ENCODE data around the gene TMEM255A.

Gene TMEM255A

DNA sequence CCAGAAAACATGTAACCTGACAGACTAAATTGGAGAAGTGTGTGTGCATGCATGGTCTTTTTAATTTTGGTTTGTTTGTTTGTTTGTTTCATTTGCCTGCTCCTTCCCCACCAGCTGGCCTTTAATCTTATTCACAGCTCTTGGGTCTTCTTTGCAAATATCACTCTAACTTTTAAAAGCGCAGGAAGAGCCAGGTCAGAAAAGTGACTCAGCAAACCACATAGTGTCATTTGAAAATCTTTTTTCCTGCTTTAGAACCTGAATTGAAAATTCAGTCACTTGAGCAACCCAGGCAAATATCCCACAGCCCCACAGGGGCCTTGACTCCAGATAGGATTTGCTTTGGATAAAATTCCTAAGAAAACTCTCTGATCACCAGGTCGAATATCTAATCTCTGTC, 4.6 kb downstream of the TMEM255A start:
- DNase-seq, result no peak

DNA sequence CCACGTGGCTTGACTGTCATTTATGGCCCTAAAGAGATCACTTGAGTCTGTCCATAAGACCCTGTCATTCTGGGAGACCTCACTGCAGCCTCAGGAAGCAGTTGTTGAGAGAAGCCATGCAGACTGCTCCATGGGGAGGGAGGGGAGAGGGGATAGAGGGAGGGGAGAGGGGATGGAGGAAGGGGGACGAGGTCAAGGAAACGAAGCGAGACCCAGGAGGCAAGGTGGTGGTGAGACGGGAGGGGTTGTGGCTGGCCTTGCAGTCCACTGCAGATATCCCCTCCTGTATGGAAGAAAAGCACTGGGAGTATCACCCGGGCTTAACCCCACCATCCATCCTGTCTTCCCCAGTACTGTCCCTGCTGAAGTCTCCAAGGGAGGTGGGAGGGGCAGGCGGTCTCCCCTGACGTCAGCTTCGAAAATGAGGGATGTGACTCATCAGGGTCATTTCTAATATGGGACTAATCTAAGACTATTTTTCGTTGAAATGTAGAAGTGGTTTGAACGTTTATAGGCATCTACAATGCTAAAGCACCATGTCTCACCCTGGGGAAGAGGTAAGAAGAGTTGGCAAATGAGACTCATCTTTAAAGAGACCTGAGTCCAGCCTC, 5.6 kb downstream of the TMEM255A start:
- DNase-seq, result no peak

DNA sequence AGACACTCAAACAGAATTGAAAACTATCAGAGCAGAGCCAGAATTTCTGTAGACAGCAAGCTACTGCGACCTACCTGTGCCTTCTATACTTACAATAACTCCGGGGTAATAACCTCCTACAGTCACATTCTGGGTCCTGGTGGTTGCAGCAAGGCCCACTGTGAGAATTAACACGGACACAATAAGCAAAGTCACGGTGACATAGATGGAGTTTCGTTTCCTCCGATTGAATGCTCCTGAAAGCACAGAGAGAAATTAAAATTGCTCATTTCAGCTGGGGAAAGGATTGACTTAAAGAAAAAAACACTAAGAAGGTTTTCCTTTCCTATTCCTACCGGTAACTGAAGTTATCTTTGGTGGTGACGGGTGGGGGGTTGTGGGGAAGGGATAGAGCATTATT, 7.0 kb downstream of the TMEM255A start:
- no peak for DNase-seq

DNA sequence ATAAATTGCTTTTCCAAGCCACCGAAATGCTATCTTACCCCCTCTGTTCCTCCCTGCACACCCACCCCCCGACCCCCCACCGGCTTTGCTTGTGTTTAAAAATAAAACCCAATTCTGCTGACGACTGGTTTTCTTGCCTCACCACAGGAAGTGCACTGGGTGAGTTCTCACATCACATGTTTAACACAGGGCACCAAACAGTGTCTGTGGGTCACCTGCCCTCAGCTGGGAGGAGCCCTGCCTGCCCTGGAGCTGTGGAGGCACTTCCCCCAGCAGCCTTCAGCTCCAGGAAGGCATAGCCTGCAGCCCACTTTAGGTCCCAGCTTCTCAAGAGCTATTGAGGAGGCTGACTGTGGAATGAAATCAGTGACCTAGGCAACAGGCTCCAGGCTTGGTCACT, 8.8 kb downstream of the TMEM255A start:
- no peak for DNase-seq

DNA sequence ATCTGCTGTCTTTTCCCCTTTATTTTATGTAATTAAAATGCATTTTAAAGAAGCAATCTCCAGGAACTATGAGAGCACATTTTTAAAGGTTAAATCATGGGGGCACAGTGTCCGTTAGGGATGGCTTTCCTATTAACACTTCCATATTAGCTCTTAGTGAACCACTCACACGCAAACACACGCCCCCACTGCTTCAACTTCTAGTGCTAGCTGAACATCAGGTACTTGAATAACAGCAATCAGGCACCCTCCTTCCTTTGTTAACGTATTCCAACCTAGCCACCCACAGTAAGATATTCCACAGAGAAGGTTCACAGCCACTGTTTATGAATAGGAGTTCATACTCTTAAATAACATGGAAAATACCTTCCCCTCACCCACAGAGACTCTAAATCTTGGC, 9.3 kb downstream of the TMEM255A start:
- peak; percentile 8 to 26 for DNase-seq

DNA sequence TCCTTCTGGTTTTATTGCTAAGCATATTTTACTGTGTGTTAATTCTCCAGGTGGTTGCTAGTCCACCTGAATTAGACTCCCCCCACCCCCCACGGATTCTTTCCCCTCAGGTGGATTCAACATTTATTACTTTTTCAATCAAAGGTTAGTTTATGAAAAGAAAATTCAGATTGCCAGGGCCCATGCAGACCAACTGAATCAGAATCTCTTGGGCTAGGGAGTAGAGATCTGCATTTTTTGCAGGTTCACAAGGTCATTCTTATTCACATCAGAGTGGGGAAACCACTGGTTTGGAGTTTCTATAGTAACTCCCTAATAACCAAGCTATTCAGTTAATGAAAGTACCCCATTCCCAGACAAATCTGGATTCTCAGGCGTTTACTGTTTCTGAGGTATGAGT, 9.8 kb downstream of the TMEM255A start:
- DNase-seq, result no peak

DNA sequence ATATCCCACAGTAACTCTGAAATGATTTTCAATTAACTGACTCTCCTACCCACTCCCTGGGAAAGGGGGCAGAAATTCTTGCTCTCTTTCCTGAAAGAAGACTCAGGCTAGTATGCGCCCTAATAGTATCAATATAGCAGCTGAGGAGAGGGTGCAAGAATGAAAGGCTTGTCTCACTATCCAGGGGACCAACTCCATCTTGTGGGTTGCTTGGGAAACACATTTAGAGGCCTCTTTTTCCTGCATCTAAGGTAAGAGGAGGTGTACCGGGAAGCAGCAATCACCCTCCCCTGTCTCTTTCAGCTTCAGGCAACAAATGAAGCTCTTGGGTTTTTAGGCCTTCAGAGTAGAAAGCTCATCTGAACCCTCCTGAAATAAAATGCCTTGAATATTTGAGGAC, 11.3 kb downstream of the TMEM255A start:
- peak in 1 of 2 experiments; percentile 38 for DNase-seq

DNA sequence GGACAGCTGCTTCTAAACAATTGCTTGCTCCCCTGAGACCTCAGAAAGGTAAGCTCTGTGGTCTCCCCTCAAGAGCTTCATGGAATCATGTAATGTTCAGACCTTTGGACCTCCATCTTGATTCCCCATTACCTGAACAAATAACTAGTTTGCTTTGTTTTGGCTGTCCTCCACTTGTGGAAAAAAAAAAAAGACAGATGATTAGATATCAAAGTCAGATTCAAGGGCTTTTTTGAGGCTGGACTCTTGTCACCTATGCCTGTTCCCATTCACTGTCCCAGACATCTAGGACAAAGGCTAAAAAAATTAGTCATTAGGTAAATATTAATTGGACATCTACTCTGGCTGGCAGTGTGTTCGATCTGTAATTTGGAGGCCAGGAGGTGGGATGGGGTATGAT, 13.3 kb downstream of the TMEM255A start:
- no peak for DNase-seq

DNA sequence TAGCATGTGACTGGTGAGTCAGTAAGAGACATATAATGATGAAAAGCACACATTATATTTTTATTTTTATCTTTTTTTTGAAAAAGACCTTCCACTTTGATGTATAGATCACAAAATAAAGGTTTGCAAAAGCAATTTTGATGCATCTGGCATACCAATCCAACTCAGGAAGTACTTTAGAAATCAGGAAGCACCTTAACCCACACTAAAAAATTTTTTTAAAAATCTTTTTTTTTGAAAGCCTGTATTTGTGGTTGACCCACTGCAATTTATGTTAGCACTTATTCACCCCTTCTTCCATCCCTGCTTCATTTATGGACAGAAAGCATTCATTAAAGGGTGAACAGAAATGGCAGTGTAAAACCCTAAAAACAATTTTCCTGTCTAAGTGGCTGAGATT, 16.6 kb downstream of the TMEM255A start:
- no peak for DNase-seq

DNA sequence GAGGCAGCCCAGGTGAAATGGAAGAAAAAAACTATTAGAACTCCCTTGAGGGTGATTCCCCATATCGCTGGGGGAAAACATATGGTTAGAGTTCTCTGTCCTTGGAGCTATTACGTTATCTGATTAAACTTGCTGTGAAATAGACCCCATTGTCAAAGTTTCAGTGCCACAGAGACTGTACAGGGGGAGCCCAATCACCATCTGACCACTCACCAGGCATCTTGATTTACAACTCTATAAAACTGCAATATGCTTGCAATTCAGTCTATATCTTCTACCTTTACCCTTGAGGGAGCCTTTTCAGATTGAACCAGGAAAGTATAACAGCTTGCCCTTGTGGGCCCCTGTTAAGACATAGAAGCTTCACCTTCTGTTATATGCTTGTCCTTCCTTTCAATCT, 18.2 kb downstream of the TMEM255A start:
- peak; percentile 16 to 69 for DNase-seq

DNA sequence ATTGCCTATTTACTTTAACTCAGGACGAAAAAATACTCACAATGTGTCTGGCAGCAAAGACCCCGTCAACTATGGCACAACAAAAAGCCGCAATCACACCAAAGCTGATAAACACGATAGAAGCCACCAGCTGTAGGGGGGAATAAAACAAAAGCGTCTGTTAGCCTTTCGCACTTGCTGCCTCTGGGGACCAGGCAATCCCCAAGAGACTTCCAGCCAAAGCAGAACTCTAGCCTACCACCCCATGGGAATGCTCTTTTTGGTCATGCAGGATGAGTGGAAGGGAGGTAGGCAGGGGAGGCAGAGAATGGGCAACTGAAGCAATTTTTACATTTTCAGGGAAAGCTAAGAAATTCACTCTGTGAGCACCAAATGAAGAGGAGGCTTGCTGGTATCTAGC, 20.1 kb downstream of the TMEM255A start:
- no peak for DNase-seq

DNA sequence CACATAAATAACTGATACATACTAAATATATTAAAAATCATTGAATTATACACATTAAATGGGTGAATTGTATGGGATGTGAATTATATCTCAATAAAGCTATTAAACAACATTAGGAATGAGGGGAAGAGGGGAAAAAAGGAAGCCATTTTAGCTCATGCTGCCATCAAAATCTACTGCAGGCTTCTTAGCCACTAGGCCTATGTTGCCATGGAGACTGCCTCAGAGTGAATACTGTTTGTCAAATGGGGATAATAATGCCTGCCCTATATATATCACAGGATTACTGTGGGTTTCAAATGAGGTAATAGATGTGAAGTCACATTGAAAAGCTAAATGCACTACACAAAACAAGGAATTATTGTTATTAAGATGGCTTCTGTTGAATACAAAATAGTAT, 21.2 kb downstream of the TMEM255A start:
- peak in 1 of 2 experiments; percentile 56 for DNase-seq

DNA sequence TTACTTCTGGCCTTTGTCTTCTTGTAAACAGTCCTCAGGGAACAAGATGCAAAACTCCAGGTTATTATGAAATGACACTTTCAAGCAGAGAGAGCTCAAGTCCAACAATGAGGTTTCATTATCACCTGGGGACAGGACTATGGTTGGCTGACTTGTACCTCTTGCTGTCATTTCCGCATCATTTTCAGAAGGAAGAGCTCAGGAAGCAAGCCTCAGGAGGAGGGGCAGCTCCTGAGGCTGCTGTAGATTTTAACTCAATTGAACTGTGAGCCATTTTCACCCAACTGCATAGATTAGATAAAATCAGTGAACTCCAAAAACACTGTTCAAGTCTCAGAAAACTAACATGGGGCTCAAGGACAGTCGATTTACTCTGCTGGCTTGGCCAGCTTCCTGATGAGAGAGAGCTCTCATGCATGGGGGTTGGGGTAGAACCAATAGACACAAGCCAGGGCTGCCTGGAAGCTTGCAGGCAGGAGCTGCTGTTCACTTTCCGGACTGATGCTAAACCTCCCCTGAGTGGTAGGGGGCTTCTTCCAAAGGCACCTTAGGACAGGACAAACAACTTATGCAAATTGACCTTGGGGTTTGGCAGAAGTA, 23.6 kb downstream of the TMEM255A start:
- DNase-seq, result no peak

DNA sequence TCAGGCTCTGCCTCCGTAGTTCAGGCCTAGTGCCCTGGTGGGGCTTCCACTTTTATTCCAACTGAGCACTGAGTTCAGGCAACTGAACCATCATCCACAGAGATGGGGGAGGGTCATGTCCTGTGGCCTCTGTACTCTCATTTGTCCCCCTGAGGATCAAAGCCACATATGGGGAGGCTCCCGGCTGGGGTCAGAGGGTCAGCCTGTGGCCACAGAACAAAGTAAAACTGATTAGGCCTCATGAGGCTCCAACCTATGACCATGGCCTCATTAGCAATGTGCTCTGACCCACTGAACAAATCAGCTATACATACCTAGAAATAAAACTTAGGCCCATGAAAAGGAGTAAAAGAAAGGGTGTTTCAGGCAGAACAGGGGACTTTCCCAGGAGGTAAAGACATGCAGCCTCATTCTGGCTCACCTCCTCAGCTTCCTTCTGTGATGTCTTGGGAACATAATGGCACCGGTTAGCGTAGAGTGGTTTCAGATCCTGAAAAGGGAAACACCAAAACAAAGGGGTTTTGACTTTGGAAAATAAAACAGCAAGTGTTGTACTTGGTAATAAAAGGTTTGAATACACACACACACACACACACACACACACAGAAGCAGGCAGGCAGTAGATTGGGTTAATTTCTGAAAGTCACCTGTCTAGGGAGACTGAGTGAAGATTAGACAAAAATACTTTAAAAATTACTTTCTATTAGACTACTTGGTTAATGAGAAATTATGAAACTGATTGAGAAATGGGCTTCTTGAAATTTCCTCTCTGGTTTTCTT, 24.3 kb downstream of the TMEM255A start:
- DNase-seq, result no peak

DNA sequence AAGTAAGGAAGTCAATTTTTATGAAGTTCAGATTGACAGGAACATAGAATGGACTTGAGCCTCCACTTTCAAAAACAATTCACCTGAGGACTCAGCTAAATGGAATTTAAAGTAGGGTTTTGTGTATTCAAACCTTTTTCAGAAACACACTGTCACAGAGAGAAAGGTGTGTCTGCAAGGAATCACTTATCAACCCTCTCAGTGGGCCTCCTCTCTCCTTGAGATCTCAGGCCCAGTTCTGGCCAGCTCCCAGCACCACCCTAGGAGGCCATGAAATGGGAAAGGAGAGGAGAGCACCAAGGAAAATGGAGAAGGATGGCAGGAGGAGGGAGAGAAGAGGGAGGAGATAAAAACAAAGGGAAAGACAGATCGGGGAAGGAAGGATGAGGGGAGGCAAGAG, 28.6 kb downstream of the TMEM255A start:
- DNase-seq, result no peak

DNA sequence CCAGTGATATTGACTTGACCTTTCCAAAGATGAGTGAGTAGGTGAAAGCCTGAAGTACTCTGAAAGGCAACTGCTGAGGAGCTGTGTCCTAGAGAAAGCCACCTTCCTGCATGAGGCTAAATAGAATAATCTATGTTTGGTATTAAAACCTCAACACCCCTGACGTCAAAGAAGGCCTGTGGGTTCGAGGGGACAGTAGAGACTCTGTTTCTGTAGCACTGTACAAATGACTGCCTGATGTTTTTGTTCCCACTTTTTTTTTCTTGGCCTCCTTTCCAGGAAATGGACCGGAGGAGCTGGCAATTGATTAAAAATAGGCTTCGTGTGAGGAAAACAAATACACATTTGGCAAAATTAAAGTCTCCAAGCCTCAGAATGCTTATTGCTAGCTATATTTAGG, 29.5 kb downstream of the TMEM255A start:
- DNase-seq, result no peak

DNA sequence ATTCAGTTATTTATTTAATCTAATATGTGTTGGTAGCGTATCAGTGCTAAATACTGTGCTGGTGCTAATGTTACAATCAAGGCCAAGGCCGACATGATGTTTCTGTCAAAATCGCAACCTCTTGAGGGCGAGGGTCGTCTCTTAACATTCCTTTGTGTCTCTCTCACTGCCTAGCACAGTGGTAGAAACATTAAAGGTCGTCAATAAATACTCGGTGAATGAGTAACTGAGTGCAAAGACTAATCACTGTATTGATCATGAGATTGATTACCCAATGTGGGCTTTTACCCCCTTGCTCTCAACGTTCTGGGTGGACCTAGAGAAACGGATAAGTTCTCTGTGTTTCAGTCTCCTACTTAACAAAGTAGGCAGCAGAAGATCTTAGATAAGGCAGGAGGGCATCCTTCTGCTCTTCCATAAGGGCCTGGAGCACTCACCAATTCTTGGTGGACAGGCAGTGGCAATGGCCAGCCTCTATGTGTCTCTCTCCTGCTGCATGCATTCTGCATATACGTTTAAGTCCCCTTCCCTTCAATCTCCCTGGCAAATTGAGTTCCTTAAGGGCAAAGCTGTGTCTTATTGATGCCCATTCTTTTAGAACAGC, 30.1 kb downstream of the TMEM255A start:
- no peak for DNase-seq

DNA sequence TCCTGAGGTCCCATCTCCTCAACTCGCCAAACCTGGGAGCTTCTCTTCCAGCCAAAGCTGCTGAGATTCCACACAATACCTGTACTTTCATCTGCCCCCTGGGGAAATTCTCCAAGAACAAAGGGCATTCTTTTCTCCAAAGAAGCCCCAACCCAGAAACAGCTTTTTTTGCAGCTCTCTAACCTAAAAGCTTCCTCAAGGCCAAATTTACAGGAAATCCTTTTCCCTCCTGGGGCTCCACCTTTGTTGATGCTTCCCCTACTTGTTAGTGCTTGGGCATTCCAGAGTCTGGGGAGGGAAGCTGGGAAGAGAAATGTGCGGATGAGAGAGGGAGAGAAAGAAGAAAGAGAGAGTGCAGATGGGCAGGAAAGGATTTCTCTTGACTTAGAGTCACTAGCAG, 36.3 kb downstream of the TMEM255A start:
- no peak for DNase-seq

DNA sequence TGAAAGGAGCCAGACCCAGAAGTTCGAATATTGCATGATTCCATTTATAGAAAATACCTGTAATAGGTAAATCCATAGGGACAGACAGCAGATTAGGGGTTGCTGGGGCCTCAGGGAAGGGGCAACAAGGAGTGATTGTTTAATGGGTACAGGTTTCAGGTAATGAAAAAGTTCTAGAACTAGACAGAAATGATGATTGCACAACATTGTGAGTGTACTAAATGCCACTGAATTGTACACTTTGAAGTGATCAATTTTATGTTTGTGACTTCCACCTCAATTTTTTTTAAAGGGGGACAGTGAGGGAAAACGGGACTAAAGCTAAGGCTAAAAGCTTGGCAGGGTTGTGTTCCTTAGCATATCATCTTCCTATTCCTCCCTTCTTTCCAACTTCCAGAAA, 37.1 kb downstream of the TMEM255A start:
- DNase-seq, result no peak

DNA sequence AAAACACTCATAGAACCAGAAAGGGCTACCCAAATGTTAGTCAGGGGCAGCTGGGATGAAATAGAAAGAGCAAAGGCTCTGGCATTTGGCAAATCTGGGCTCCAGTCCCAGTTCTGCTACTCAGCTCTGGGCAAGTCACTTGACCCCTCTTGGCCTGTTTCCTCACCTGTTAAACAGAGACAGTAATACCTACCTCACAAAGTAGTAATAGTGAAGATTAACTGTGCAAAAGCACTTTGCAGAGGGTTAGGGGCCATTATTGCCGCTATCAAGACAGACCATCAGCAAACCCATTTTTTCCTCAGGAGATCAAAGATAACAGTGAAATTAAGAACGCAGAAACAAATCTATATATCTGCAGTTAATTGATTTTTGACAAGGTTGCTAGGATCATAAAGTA, 40.0 kb downstream of the TMEM255A start:
- DNase-seq, result no peak

DNA sequence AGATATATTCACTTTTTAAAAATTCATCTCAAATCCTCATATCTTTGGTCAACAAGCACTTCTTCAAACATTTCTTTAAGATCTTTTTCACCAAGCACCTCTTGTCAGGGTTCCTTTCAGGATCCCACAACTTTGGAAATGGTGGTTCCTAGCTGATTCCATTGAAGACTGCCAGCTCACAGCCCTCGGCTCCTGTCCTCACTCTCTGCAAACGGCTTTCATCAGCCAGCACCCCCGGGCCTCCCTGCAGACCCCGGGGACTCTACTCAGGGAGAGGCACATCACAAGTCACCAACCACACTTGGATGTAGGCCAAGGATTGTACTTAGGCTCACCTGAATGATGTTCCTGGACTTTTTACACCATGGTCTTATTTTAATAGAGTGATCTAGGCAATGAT, 40.7 kb downstream of the TMEM255A start:
- DNase-seq, result no peak

DNA sequence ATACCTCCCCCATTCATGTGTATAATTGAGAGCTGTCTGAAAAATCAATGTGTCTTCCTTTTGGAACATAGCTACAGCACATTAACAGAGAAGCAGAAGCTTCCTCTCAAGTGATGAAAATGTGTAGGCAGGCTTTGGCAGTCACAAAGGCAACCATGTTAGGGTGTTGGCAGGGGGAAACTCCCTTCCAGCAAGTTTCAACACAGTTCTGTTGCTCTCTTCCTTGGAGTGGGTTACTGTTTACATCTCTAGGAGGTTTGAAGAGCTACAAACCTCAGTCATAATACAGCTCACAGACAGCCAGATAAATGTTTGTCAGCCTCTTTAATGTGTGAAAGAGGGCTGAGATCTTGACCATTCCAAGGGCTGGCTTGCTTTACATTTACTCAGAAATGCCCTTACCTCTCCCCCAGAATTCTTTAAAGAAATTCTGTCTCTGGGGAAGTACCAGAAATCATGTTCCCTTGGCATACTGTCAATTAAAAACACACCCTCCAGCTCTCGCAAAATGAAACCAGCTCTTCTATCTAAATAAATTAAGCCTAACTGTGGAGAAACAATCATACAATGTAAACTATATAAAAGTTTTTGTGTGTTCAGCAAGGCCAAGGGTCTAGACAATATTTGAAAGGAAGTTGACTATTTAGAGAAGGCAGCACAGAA, 41.8 kb downstream of the TMEM255A start:
- DNase-seq, result no peak

DNA sequence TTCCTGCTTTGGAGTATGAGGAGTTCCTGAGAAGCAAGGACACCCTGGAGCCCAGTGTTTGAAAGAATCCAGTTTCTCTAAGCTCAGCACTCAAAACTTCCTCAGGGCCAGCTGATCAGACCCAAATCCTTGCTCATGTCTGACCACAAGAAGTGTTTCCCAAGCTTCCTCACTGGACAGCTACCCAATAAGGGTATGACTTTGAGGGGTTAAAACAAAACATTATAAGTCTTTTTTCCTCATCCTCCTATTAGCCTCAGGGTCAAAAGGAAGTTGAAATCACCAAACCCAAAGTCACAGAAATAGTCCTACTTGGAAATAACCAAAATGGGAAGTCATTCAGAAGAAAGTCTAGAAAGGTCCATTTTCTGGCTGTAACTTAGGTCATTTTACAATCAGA, 46.9 kb downstream of the TMEM255A start:
- no peak for DNase-seq
